AG10803 (cell line): ENCODE results near the gene KMT2E.

Source experiments
- DNase-seq: peaks from one replicate; pipeline ENCODE4 v3.0.0; 2010; ENCODE audit warnings: low read depth
- H3K4me3 ChIP-seq: 2 replicates; pipeline ENCODE4 v1.5.1; 2011; ENCODE audit warnings: mild to moderate bottlenecking, low read length, control low read depth
- TF ChIP-seq, protein P1 (sequence below): conservative IDR thresholded peaks from 2 replicates; pipeline ENCODE4 v1.5.1; 2011; ENCODE audit warnings: mild to moderate bottlenecking, low read length, control low read depth, inconsistent platforms

KMT2E gene

DNA sequence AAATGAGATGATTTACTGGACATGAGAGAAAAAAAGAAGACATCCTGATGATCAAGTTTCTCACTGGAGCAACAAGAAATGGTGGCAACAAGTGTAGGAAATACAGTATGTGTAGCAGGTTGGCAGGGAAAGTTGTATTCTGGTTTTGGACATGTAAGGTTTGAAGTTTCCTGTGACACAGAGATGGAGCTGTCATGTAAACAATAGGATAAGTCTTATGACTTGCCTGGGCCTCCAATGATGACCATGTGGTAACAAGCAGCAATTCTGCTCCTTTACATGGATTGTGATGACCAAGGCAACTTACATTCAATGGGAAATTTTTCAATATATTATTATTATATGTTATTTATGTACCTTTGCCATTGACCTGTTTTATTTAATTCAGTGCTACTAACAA is 125.4 kb downstream of the KMT2E start:
- no peak overlapping the region for H3K4me3 ChIP-seq
- TF ChIP-seq, protein P1, sequence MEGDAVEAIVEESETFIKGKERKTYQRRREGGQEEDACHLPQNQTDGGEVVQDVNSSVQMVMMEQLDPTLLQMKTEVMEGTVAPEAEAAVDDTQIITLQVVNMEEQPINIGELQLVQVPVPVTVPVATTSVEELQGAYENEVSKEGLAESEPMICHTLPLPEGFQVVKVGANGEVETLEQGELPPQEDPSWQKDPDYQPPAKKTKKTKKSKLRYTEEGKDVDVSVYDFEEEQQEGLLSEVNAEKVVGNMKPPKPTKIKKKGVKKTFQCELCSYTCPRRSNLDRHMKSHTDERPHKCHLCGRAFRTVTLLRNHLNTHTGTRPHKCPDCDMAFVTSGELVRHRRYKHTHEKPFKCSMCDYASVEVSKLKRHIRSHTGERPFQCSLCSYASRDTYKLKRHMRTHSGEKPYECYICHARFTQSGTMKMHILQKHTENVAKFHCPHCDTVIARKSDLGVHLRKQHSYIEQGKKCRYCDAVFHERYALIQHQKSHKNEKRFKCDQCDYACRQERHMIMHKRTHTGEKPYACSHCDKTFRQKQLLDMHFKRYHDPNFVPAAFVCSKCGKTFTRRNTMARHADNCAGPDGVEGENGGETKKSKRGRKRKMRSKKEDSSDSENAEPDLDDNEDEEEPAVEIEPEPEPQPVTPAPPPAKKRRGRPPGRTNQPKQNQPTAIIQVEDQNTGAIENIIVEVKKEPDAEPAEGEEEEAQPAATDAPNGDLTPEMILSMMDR = no peak
- DNase-seq = no peak

DNA sequence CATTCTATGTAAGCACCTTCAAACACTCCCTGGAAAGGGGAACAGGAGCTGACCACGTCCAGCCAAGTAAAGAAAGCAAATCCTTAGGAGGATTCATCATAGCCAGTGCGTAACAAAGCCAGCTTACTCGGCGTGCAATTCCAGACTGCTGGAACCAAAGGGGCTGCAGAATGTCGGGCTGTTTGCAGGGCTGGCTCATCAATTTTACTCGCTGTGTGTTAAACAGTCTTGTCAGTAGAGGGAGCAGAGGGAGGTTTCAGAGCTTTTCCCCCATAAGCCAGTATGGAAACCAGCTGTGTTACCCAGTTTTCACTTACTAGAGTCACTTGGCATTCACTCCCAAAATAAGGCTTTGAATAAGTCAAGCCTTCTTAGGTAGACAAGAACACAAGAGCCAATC is 127.1 kb downstream of the KMT2E start:
- DNase-seq = peak; percentile 58
- no peak overlapping the region for H3K4me3 ChIP-seq
- TF ChIP-seq, protein P1 = peak; percentile 71

DNA sequence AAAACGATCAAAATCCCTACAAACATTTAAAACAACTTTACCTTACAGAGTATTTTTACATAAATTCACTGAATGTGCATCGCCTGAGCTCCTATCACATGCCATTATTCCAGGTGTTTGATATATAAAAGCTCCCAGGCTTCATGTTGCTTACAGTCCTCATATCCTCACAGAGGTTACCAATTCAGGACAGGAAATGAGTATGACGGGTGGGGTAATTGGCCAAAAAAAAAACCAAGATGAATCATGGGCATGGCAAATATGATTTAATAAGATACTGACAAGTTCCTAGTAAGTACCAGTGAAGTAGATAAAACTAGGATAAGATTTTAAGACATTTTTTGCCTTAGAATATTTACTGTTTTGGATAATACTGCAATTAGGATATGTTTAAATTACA is 135.8 kb downstream of the KMT2E start:
- peak; percentile 38 for DNase-seq
- H3K4me3 ChIP-seq = no peak overlapping the region
- TF ChIP-seq, protein P1 = no peak

DNA sequence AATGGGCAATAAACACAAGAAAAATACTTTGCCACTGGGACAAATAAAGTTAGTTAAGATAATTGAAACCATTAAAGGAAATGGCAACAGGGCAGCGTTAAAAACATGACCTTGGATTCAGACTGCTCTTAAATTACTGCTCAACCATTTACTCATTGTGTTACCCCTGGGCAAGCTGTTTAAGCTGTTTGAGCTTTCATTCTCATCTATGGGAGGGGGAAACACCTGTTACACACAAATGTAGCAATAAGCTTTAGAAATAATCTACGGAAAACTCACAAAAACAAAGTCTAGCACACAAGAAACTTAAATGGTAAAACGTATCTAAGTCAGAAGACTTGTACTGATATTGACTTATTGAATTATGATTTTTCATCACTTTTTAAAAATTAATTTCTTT is 137.1 kb downstream of the KMT2E start:
- TF ChIP-seq, protein P1 = no peak
- no peak overlapping the region for H3K4me3 ChIP-seq
- no peak for DNase-seq

DNA sequence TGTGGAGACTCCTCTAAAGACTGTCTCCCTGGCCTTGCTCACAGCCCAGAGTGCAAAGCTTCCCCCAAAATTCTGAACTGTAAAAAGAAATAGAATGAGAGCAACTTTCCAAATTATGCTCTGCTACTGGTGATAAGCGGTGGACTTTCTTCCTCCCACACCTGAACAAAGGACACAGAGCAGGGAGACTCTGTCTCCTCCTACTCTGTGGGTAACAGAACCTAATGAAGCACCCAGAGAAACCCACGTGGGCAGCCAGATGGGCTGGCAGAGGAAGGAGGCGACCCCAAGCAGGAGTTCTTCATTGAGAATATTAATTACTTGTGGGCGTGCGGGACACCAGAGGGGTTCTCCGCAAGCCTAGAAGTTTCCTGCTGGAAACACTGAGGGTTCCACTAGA is 139.5 kb downstream of the KMT2E start:
- no peak overlapping the region for H3K4me3 ChIP-seq
- TF ChIP-seq, protein P1 = no peak
- DNase-seq = no peak

DNA sequence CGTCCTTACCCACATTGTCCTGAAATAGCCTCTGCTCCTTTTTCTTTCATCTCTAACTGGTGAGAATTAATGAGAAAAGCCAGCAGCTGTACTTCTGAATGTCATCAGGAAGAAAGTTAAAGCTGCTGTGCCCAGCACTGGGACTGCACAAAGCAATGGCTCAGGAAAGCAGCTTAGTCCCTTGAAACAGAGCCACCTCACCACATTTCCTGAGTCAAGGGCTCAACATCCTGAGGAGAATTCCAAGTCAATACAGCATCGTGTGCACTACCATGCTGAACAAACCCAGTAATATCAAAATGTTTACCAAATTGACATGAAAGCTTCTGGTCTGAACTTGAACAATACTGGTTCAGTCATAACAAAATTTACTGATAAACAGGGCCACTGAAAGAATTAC is 140.1 kb downstream of the KMT2E start:
- no peak for DNase-seq
- H3K4me3 ChIP-seq = no peak overlapping the region
- TF ChIP-seq, protein P1 = no peak

DNA sequence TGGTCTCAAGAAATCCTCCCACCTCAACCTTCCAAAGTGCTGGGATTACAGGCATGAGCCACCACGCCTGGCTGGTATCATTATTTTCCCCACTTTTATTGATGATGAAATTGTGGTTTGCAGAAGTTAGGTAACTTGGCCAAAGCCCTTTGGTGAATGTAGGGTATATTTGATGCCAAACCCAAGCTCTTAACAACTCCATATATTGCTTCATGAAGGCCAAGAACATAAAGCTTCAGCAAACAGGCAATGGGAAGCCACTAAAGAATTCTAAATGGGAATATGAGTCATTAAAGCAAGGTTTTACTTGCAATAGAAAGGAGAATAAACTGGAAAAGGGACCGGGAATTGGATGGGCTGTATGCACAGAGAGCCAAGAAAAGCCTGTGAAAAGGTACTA is 142.7 kb downstream of the KMT2E start:
- H3K4me3 ChIP-seq = no peak overlapping the region
- TF ChIP-seq, protein P1 = no peak
- DNase-seq = peak; percentile 63
